ENCODE results near the gene NID1. TPM values are rescaled to one million over a fixed set of nuclear protein-coding genes. Genes with fewer than 3 reads are reported as not detected.

NID1 gene
- total RNA-seq, 2 experiments from 2014 or later, result not detected

DNA sequence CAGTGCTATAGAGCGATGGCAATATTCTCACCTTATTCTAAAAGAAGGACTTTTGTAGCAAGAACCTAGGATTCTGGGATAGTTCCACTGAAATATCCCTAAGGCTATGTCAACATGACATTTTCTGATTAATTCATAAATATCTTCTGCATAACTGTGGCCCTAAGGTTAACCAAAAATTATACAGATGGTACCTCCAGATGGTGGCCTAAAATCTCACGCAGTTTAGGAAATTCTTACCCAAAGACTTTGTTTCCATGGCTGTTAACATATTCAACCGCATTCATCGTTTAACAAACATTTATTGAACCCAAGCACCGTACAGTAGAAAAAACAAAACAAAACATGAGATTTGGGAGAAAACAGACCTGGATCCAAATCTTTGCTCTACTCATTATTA lies 19.1 kb downstream of the NID1 start:
- no peaks in the 10 kb centered on the region for H3K4me1 ChIP-seq (ENCODE audit: insufficient read depth, low read length, poor library complexity, severe bottlenecking)
- no peak for DNase-seq (ENCODE audit: low spot score)
- no peaks in the 10 kb centered on the region for H3K36me3 ChIP-seq (ENCODE audit: insufficient read depth, low read length)
- no peak for TF ChIP-seq CTCF (conservative IDR thresholded peaks at IDR 0.05; ENCODE audit: low read length)
- no peak for TF ChIP-seq EZH2phosphoT487 (IDR thresholded peaks at IDR 0.05; ENCODE audit: borderline replicate concordance, low read depth, low read length)
- no TSS peak for BruUV-seq (replicated peaks)
- no peaks in the 10 kb centered on the region for H3K79me2 ChIP-seq (ENCODE audit: insufficient read depth, low read depth, low read length)
- no peak overlapping the region for H3K4me3 ChIP-seq (ENCODE audit: low read depth, low read length, poor library complexity, severe bottlenecking)
- H2AFZ ChIP-seq (ENCODE audit: low read length), result no peak overlapping the region
- H4K20me1 ChIP-seq (ENCODE audit: insufficient read depth, low read length), result no peaks in the 10 kb centered on the region
- POLR2A ChIA-PET, result no interaction called here
- H3K27ac ChIP-seq (ENCODE audit: low read depth, low read length, poor library complexity, severe bottlenecking), result no peak overlapping the region
- CTCF ChIA-PET (ENCODE audit: unreplicated experiment), result no interaction called here
- H3K4me2 ChIP-seq (ENCODE audit: low read length), result no peak overlapping the region
- no peaks in the 10 kb centered on the region for H3K9me3 ChIP-seq (ENCODE audit: low read length)
- no peaks in the 10 kb centered on the region for H3K9me2 ChIP-seq (ENCODE audit: insufficient read depth, low read length)
- intact Hi-C loops (cut with micrococcal nuclease; ENCODE audit: unreplicated experiment), result no loop called here

DNA sequence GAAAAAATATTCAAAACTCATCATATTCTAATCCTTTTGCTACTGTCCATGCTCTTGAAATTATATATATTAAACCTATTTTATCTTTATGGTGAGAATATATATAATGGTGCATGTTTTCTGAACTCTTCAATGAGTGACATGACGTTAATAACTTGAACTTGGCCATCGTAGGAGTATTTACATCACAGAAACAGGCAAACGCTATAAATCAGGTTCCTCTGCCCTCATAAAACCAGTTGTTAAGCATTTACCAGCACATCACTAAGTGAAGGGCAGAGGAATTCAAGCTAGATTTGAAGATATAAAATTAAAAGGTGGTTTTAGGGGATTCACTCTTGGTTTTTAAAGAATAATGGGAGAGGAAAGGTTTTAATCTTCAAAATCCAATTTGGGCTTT lies 20.5 kb downstream of the NID1 start:
- no peaks in the 10 kb centered on the region for H3K4me1 ChIP-seq (ENCODE audit: insufficient read depth, low read length, poor library complexity, severe bottlenecking)
- ChIA-PET POLR2A (interaction anchor here (0.5 to 0.6 kb wide), 2 partner anchors 251 to 294 kb away, joined by 3 to 5 read pairs; no protein-coding TSS in a partner anchor), CTCF (ENCODE audit: unreplicated experiment) (no interaction called here)
- H3K79me2 ChIP-seq (ENCODE audit: insufficient read depth, low read depth, low read length), result no peaks in the 10 kb centered on the region
- no peaks in the 10 kb centered on the region for H3K9me3 ChIP-seq (ENCODE audit: low read length)
- H4K20me1 ChIP-seq (ENCODE audit: insufficient read depth, low read length), result no peaks in the 10 kb centered on the region
- no peaks in the 10 kb centered on the region for H3K36me3 ChIP-seq (ENCODE audit: insufficient read depth, low read length)
- no peak overlapping the region for H3K4me3 ChIP-seq (ENCODE audit: low read depth, low read length, poor library complexity, severe bottlenecking)
- no peak overlapping the region for H3K27ac ChIP-seq (ENCODE audit: low read depth, low read length, poor library complexity, severe bottlenecking)
- no peak for TF ChIP-seq EZH2phosphoT487 (IDR thresholded peaks at IDR 0.05; ENCODE audit: borderline replicate concordance, low read depth, low read length)
- TF ChIP-seq CTCF (conservative IDR thresholded peaks at IDR 0.05; ENCODE audit: low read length), result no peak
- intact Hi-C loops (cut with micrococcal nuclease; ENCODE audit: unreplicated experiment), result no loop called here
- DNase-seq (ENCODE audit: low spot score), result no peak
- H3K4me2 ChIP-seq (ENCODE audit: low read length), result no peak overlapping the region
- no peaks in the 10 kb centered on the region for H3K9me2 ChIP-seq (ENCODE audit: insufficient read depth, low read length)
- no TSS peak for BruUV-seq (replicated peaks)
- no peak overlapping the region for H2AFZ ChIP-seq (ENCODE audit: low read length)

DNA sequence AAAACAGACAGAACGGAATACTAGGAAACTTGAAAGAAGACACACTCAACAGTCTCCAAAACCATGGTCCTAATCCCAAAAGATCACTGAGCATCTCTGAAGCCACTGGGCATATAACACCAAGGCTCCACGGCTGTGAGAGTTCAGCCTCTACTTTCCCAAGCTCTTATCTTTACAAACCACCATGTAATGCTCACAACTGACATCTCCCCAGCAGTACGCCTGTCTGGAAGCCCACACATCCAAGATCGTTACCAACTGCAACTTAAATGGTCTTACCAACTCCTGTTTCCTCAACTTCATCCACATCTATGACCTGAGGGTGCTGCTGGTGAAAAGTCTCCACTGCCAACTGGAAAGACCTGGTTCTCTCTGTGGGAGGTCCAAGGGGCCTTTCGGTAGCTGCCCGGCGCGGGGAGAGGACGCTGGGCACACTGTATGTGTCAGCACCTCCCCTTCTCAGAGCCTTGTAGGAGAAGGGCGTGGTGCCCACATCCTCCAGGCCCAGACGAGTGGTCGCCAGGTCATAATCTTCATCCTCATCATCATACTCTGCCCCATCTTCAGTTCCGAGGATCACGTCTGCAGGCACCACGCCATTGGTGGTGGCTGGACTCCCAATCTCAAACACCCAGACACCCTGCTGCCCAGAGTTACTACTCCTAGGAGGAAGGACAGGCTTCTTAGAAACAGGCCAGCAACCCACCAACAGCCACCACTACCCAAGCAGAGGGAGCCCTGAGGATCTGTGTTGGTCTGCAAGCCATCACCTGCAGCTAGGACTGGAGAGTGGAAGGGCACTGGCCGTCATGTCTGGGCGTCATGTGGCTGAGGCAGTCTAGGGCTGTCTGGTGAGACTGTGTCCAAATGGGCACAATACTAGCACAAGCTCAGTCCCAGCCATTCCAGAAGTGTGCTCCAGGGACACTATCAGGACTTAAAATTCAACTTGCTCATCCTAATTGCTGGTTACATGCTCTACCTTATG lies 23.0 kb downstream of the NID1 start:
- BruUV-seq (replicated peaks), result no TSS peak
- Histone ChIP-seq H3K79me2 (ENCODE audit: insufficient read depth, low read depth, low read length) (no peaks in the 10 kb centered on the region), H3K36me3 (ENCODE audit: insufficient read depth, low read length) (no peaks in the 10 kb centered on the region), H2AFZ (ENCODE audit: low read length) (no peak overlapping the region), H3K9me2 (ENCODE audit: insufficient read depth, low read length) (no peaks in the 10 kb centered on the region), H3K27ac (ENCODE audit: low read depth, low read length, poor library complexity, severe bottlenecking) (no peak overlapping the region), H3K4me1 (ENCODE audit: insufficient read depth, low read length, poor library complexity, severe bottlenecking) (no peaks in the 10 kb centered on the region), H3K4me3 (ENCODE audit: low read depth, low read length, poor library complexity, severe bottlenecking) (no peak overlapping the region), H3K4me2 (ENCODE audit: low read length) (no peak overlapping the region), H4K20me1 (ENCODE audit: insufficient read depth, low read length) (no peaks in the 10 kb centered on the region), H3K9me3 (ENCODE audit: low read length) (no peaks in the 10 kb centered on the region)
- POLR2A ChIA-PET, result no interaction called here
- DNase-seq (ENCODE audit: low spot score), result no peak
- CTCF ChIA-PET (ENCODE audit: unreplicated experiment), result no interaction called here
- intact Hi-C loops (cut with micrococcal nuclease; ENCODE audit: unreplicated experiment), result no loop called here
- no peak for TF ChIP-seq EZH2phosphoT487 (IDR thresholded peaks at IDR 0.05; ENCODE audit: borderline replicate concordance, low read depth, low read length)
- TF ChIP-seq CTCF (conservative IDR thresholded peaks at IDR 0.05; ENCODE audit: low read length), result no peak

Measured in OCI-LY7 (cell line).